HepG2 (cell line): ENCODE results near the gene MAJIN. TPM values are rescaled to one million over a fixed set of nuclear protein-coding genes. Genes with fewer than 3 reads are reported as not detected.

Experiments used
- EZH2 ChIP-seq: conservative IDR thresholded peaks from 2 replicates; pipeline ENCODE4 v1.6.1; 2012; ENCODE audit warnings: mild to moderate bottlenecking, low read depth, low read length, moderate library complexity
- HES4 ChIP-seq: sonication (generic); formaldehyde crosslinking; IDR thresholded peaks from 2 replicates; pipeline ENCODE4 v1.9.0; 2021; ENCODE audit warnings: mild to moderate bottlenecking, missing genetic modification reagents, borderline replicate concordance
- PRMT3 ChIP-seq: sonication (generic); formaldehyde crosslinking; IDR thresholded peaks from 2 replicates; pipeline ENCODE4 v1.8.1; 2022; ENCODE audit warnings: low read depth, mild to moderate bottlenecking, moderate library complexity, missing genetic modification reagents, borderline replicate concordance
- TCF7 ChIP-seq: sonication (generic); IDR thresholded peaks from 2 replicates; pipeline ENCODE4 v1.6.1; 2016; ENCODE audit warnings: antibody characterized with exemption, low read depth
- TEAD2 ChIP-seq: sonication (generic); formaldehyde crosslinking; IDR thresholded peaks from 2 replicates; pipeline ENCODE4 v1.9.0; 2021; ENCODE audit warnings: missing genetic modification reagents
- ZBTB3 ChIP-seq: sonication (generic); formaldehyde crosslinking; IDR thresholded peaks from 2 replicates; pipeline ENCODE4 v1.4.0; 2020; ENCODE audit warnings: low read depth, mild to moderate bottlenecking, moderate library complexity, missing genetic modification reagents, borderline replicate concordance
- ZFX ChIP-seq: sonication (generic); formaldehyde crosslinking; IDR thresholded peaks from 2 replicates; pipeline ENCODE4 v1.4.0; 2020; ENCODE audit warnings: mild to moderate bottlenecking, low read depth, missing genetic modification reagents, moderate library complexity
- ZNF337 ChIP-seq: sonication (generic); formaldehyde crosslinking; IDR thresholded peaks from 2 replicates; pipeline ENCODE4 v1.5.1; 2020; ENCODE audit warnings: missing genetic modification reagents, low read depth, mild to moderate bottlenecking, borderline replicate concordance
- ZNF558 ChIP-seq: sonication (generic); formaldehyde crosslinking; IDR thresholded peaks from 2 replicates; pipeline ENCODE4 v1.9.0; 2022; ENCODE audit warnings: mild to moderate bottlenecking, missing genetic modification reagents, borderline replicate concordance
- ZNF644 ChIP-seq: IDR thresholded peaks from 2 replicates; pipeline ENCODE4 v1.6.1; 2016; ENCODE audit warnings: low read depth
- ZNF775 ChIP-seq: sonication (generic); formaldehyde crosslinking; IDR thresholded peaks from 2 replicates; pipeline ENCODE4 v1.4.0; 2020; ENCODE audit warnings: missing genetic modification reagents, mild to moderate bottlenecking, moderate library complexity, borderline replicate concordance
- ZSCAN21 ChIP-seq: sonication (generic); formaldehyde crosslinking; IDR thresholded peaks from 2 replicates; pipeline ENCODE4 v1.8.0; 2022; ENCODE audit warnings: mild to moderate bottlenecking, missing genetic modification reagents, moderate library complexity, borderline replicate concordance
- ZSCAN29 ChIP-seq: sonication (generic); formaldehyde crosslinking; conservative IDR thresholded peaks from 2 replicates; pipeline ENCODE4 v1.4.0; 2020; ENCODE audit warnings: mild to moderate bottlenecking, missing genetic modification reagents
- polyA plus RNA-seq, 8 experiments: library from polyadenylated mRNA; depleted of rRNA in 3 of 8; stranded (reverse) in 7 of 8; unstranded in 1 of 8; fragments of >200 nt; fragmentation: Illumina TruSeq in 4 of 8; extraction: Trizol in 4 of 8; gene quantifications; 2 replicates each; pipeline versions ENCODE4 v1.2.1 to v1.2.3, GENCODE V29; 2011 to 2016; ENCODE audit warnings: low read depth in 4 of 8, missing spikeins in 1 of 8, mixed read lengths in 1 of 8; ENCODE audit not compliant: insufficient read depth in 1 of 8
- total RNA-seq, 5 experiments: library from RNA; depleted of rRNA; stranded (reverse); fragments of >200 nt; fragmentation: Illumina TruSeq; extraction: Trizol; gene quantifications; 2 replicates each; pipeline ENCODE4 v1.2.3, GENCODE V29; 2016; ENCODE audit warnings: low read depth in 1 of 5
- TF ChIP-seq, protein P1 (sequence below): sonication (generic); formaldehyde crosslinking; IDR thresholded peaks from 2 replicates; pipeline ENCODE4 v1.9.0; 2021; ENCODE audit warnings: missing genetic modification reagents, mild to moderate bottlenecking, borderline replicate concordance
- TF ChIP-seq, protein P2 (sequence below): IDR thresholded peaks from 2 replicates; pipeline ENCODE4 v1.6.1; 2016; ENCODE audit warnings: mild to moderate bottlenecking, missing biosample characterization, missing genetic modification reagents
- TF ChIP-seq, protein P3 (sequence below): sonication (generic); formaldehyde crosslinking; IDR thresholded peaks from 2 replicates; pipeline ENCODE4 v1.8.0; 2022; ENCODE audit warnings: missing genetic modification reagents, low read depth, mild to moderate bottlenecking, borderline replicate concordance
- TF ChIP-seq, protein P4 (sequence below): sonication (generic); formaldehyde crosslinking; IDR thresholded peaks from 2 replicates; pipeline ENCODE4 v1.4.0; 2020; ENCODE audit warnings: missing genetic modification reagents, borderline replicate concordance
- TF ChIP-seq, protein P5 (sequence below): sonication (generic); formaldehyde crosslinking; conservative IDR thresholded peaks from 2 replicates; pipeline ENCODE4 v1.4.0; 2020; ENCODE audit warnings: missing genetic modification reagents
- TF ChIP-seq, protein P6 (sequence below): sonication (generic); formaldehyde crosslinking; IDR thresholded peaks from 2 replicates; pipeline ENCODE4 v1.5.0; 2020; ENCODE audit warnings: missing genetic modification reagents, mild to moderate bottlenecking, borderline replicate concordance

The MAJIN gene
- total and polyA plus RNA-seq, 2 of the 13 experiments (the other 11 are each of a cell fraction or from before 2014, with no cell fraction given): not detected

DNA sequence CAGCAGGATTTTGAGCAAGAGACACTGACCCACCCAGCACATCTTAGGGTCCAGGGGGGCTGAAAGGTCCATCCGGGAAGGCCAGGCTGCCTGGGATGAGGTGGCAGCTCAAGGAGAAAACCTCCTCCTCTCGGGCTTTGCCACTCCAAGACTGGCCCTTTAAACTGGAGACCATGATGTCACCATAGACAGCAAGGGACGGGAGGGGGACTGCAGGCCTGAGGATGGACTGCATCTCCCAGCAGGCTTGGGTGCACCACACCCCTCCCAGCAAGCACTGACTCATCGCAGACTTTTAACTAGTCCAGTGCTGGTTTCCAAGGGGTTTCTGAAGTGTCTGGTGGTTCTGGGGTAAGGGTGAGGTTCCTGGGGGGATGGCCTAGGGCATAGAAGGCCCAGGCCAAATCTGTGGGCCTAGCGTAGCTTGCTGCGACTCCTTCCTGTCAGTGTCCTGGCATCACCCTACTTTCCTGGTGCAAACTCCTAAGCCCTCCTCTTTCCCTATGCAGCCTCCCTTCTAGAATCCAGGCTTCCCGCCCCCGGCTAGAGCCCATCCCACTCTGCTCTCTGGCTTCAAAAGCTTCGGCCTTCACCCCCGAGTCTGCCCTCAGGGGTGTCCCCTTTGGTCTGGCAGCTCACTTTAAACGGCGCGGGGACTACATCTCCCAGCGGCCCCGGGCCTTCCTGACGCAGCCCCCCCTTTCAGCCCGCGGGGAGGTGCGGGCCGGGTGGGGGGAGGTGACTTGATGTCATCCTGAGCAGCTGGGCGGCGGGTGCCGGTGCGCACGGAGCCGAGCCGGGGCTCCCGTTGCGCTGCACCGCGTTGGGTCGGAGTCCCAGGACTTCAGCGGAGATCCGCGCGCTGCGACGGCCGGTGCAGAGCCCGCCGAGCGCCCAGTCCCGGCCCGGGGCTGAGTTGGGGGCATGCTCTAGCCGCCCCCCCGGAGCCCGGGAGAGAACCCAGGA lies 47.7 kb downstream of the MAJIN start, which contains the start of gene PPP2R5B (continued):
- TF ChIP-seq TCF7: no peak
- TF ChIP-seq, protein P1, sequence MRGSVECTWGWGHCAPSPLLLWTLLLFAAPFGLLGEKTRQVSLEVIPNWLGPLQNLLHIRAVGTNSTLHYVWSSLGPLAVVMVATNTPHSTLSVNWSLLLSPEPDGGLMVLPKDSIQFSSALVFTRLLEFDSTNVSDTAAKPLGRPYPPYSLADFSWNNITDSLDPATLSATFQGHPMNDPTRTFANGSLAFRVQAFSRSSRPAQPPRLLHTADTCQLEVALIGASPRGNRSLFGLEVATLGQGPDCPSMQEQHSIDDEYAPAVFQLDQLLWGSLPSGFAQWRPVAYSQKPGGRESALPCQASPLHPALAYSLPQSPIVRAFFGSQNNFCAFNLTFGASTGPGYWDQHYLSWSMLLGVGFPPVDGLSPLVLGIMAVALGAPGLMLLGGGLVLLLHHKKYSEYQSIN: no peak
- TF ChIP-seq PRMT3 (CRISPR knock-in tag): no peak
- TF ChIP-seq HES4 (CRISPR knock-in tag): no peak
- TF ChIP-seq, protein P2, sequence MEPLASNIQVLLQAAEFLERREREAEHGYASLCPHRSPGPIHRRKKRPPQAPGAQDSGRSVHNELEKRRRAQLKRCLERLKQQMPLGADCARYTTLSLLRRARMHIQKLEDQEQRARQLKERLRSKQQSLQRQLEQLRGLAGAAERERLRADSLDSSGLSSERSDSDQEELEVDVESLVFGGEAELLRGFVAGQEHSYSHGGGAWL (CRISPR knock-in tag): no peak; the same call in 1 of the 2 replicates
- no peak for TF ChIP-seq ZNF775 (CRISPR knock-in tag)
- 0 out of 2 replicates have a peak, but pooled peaks have one; percentile 31 for TF ChIP-seq ZNF558 (CRISPR knock-in tag)
- TF ChIP-seq, protein P3, sequence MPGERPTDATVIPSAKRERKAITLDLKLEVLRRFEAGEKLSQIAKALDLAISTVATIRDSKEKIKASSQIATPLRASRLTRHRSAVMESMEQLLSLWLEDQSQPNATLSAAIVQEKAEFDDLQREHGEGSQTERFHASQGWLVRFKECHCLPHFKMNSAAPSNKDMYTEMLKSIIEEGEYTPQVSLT: no peak
- no peak for TF ChIP-seq ZSCAN29 (CRISPR knock-in tag)
- no peak for TF ChIP-seq TEAD2 (CRISPR knock-in tag)
- TF ChIP-seq ZSCAN21 (CRISPR knock-in tag): no peak
- TF ChIP-seq ZNF644 (CRISPR knock-in tag): no peak
- peak; percentile 81 for TF ChIP-seq ZFX (CRISPR knock-in tag)
- no peak for TF ChIP-seq EZH2
- TF ChIP-seq ZNF337 (CRISPR knock-in tag): no peak
- TF ChIP-seq ZBTB3 (CRISPR knock-in tag): no peak
- TF ChIP-seq, protein P4, sequence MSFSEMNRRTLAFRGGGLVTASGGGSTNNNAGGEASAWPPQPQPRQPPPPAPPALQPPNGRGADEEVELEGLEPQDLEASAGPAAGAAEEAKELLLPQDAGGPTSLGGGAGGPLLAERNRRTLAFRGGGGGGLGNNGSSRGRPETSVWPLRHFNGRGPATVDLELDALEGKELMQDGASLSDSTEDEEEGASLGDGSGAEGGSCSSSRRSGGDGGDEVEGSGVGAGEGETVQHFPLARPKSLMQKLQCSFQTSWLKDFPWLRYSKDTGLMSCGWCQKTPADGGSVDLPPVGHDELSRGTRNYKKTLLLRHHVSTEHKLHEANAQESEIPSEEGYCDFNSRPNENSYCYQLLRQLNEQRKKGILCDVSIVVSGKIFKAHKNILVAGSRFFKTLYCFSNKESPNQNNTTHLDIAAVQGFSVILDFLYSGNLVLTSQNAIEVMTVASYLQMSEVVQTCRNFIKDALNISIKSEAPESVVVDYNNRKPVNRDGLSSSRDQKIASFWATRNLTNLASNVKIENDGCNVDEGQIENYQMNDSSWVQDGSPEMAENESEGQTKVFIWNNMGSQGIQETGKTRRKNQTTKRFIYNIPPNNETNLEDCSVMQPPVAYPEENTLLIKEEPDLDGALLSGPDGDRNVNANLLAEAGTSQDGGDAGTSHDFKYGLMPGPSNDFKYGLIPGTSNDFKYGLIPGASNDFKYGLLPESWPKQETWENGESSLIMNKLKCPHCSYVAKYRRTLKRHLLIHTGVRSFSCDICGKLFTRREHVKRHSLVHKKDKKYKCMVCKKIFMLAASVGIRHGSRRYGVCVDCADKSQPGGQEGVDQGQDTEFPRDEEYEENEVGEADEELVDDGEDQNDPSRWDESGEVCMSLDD (CRISPR knock-in tag): no peak
- TF ChIP-seq, protein P5, sequence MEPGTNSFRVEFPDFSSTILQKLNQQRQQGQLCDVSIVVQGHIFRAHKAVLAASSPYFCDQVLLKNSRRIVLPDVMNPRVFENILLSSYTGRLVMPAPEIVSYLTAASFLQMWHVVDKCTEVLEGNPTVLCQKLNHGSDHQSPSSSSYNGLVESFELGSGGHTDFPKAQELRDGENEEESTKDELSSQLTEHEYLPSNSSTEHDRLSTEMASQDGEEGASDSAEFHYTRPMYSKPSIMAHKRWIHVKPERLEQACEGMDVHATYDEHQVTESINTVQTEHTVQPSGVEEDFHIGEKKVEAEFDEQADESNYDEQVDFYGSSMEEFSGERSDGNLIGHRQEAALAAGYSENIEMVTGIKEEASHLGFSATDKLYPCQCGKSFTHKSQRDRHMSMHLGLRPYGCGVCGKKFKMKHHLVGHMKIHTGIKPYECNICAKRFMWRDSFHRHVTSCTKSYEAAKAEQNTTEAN (CRISPR knock-in tag): no peak
- TF ChIP-seq, protein P6, sequence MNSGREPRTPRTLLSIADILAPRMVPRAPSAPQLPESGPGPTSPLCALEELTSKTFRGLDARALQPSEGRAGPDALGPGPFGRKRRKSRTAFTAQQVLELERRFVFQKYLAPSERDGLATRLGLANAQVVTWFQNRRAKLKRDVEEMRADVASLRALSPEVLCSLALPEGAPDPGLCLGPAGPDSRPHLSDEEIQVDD (CRISPR knock-in tag): no peak
